Sciatic nerve (tissue), 2 donors: ENCODE data around the gene SAPCD1. TPM values are rescaled to one million over a fixed set of nuclear protein-coding genes. Genes with fewer than 3 reads are reported as not detected.
"Not testable (repeated sequence)": the region's sequence is repeated elsewhere in the genome, so short reads cannot be mapped to it uniquely, and the experiment has no call there.

Experiments used
- ATAC-seq: fragments of 200-7000 bp; cut with Tn5 transposase; one replicate; pipeline ENCODE4 v1.9.1; 2020; ENCODE audit warnings: mild to moderate bottlenecking, moderate library complexity
- DNase-seq: peaks from one replicate; pipeline ENCODE4 v3.0.0-alpha.2; 2020; ENCODE audit warnings: low spot score
- intact Hi-C: fragments of 100-400 bp; cut with DNase I; formaldehyde crosslinking; loops from one replicate; pipeline ENCODE4 v1.14.2; 2022
- total RNA-seq: library from RNA; stranded (reverse); fragmentation: NEBNext Ultra II Directional; extraction: Animal tissue kit (Norgen Biotek cat#: 25700); gene quantifications from one replicate; pipeline ENCODE4 v1.2.1, GENCODE V29; 2021
- donor health status: DM: no; HTN: no; CAD: no.
- donor health status: DM: no; HTN: no; CAD: no.

Gene SAPCD1
- total RNA-seq, 1 donor from 2014 or later, result 4.9 TPM

DNA sequence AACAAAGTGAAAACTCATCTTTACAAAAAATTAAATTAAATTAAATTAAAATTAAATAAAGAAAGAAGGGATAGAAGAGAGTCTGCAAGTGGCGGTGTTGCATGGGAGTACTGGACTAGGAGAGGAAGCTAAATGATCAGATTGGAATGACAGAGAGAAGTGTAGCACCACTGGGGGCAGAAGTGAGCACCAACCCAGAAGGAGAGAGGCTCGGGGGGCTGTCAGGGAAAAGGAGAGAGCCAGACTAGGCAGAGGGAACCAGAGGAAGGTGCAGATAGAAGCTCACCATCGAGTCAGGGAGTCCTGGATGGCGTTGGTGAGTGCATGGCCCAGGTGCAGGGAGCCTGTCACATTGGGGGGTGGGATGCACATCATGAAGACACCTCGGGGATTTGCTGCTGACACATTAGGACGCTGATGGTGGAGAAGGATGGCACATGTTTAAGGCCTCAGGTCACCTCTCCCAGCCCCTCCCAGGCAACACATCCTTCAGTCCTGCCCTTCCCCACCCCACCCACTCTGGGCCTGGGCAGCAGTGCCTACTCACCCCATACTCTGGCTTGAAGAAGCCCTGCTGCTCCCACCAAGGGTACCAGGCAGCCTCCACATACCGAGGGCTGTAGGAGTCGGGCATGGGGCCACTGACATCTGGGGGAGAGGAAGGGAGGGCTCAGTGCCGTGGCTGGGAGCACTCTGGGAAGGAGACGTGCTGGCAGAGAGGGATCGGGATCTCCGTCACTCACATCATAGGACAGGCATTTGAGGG, 29.1 kb downstream of the SAPCD1 start:
- ATAC-seq (no peak), DNase-seq (no peak)
- intact Hi-C loops, result no loop called here

DNA sequence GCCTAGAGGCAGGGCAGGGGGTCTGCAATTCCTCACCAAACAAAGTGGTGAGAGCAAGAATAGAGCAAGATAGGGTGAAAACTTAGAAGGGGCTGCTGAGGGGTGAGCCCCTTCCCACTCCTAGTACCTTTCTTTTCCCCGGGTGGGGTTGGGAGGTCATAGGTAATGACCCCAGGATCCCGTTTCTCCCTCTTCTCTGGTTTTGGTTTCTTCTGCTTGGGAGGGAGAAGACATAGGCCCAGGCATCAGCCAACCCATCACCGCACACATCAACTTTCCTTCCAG, 29.6 kb downstream of the SAPCD1 start:
- intact Hi-C loops, result no loop called here

DNA sequence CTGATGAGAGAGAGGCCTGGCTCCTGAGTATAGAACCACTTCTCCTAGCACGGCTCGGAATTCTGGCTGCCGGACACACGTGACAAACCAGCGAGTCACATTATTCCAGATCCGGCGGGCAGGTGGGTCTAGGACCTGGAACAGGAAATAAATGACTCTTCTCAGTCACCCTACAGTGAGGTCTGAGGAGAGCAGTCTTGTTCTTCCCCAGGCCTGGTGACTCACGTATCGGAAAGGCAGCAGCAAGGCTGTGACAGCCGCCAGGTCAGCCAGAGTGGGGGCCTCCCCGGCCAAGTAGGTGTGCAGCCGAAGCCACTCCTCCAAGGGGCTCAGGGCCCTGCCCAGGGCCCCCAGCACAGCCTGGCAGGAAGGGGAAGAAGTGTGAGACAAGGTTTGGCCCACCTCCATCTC, 30.3 kb downstream of the SAPCD1 start:
- intact Hi-C loops, result no loop called here
- ATAC-seq, result no peak
- no peak for DNase-seq

More for the DNA sequence above, 29.6 kb downstream of the SAPCD1 start:
- no peak for DNase-seq
- no peak for ATAC-seq

DNA sequence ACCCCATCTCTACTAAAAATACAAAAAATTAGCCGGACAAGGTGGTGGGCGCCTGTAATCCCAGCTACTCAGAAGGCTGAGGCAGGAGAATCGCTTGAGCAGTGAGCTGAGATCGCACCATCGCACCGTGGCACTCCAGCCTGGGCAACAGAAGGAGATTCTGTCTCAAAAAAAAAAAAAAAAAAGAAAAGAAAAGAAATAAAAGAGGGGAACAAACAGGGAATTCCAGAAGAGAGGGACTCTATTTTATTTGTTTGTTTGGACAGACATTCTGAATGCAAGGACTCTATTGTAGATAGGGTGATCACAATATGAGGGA, 31.4 kb downstream of the SAPCD1 start:
- DNase-seq, ATAC-seq, intact Hi-C loops: not testable (repeated sequence)

DNA sequence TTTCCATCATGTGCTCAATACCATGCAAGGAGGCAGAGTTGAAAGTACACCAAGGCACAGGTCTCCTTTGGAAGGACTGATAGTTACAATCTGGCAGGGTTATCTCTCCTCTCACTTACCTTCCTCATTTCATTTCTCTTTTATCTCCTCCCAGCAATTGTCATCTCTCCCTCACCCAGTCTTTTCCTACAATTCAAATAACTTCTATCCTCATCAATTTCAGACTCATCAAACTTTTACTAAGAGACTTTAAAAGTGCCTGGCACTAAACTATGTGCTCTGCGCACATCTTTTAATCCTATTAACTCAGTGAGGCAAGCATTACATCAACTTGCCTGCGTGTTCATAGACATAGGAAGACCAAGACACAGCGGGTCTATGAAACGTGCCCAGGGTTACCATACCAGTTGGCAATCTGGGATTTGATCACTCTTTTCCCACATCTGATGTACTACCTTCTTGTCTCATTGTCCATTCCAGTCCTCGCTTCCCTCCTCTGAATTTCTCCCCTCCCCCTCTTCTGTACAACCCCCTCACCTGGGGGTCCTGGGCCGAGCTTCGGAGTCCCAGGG, 31.9 kb downstream of the SAPCD1 start:
- ATAC-seq, result no peak
- no peak for DNase-seq
- intact Hi-C loops, result no loop called here

DNA sequence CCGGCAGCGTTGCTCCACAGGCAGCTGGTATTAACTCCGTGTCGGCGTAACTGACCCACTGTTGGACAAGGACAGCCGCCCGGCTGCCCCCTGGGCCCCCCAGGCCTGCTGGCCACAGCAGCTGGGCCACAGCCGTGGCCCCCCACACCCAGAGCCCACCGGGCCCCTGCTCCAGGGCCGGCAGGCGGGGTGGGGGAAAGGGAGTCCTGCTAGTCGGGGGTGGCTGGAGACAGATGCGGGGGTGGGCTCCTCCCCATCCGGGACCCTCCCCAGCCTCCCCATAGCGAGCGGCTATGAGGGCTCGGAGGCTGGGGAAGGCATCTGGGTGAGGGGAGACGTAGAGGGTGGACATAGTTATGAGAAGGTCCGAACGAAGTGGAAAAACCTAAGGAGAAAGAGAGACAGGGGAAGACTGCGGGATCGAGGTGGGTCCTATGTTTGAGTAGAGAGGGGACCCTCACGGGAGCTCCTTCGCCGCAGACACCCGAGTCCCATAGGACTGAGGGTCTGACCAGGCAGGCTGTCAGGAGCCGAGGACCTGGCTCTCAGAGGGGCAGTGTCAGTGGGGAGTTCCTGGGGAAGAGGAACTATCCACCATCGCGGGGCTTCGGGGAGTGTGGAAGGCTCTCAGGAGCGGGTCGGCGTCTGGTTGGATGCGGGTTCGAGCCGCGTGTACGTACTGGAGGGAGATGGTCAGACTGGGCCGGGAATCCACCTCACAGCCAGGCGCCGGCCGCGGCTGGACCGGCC, 32.6 kb downstream of the SAPCD1 start:
- ATAC-seq (peak; percentile 8), DNase-seq (no peak)
- intact Hi-C loops, result no loop called here

DNA sequence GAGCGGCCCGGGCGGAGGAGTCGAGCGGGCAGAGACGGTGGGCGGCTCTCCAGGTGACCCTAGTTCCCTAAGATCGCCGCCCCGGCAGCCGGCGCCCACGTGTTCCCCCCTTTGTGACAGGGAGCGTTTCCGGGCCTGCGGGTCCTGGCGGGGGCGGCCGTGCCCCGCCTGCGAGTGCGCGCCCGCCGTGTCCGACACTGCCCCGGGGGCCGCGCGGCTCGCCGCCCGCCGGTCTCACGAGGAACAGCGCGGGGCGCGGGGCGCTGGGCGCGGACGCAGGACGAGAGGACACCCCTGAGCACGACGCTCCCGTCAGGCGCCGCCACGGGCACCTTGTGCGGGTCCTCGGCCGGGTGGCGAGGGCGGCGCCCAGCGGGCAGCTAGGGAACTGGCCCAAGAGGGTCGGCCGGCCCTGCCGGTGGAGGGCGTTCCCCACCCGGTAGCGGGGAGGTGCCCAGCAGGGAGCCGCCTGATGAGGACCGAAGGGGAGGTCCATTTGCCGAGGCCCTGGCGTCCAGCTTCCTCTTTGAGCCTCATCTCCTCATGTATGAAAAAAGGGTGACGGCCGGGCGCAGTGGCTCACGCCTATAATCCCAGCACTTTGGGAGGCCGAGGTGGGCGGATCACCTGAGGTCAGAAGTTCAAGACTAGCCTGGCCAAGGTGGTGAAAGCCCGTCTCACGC, 33.3 kb downstream of the SAPCD1 start, which contains the start of gene VARS1:
VARS1 (minus strand) TSS at position 137 of the 683 bp plus-strand sequence. CDS start 535 bp downstream, outside the sequence.
- DNase-seq, result peak; percentile 94
- ATAC-seq, result peak; percentile 93
- intact Hi-C loops, result no loop called here

DNA sequence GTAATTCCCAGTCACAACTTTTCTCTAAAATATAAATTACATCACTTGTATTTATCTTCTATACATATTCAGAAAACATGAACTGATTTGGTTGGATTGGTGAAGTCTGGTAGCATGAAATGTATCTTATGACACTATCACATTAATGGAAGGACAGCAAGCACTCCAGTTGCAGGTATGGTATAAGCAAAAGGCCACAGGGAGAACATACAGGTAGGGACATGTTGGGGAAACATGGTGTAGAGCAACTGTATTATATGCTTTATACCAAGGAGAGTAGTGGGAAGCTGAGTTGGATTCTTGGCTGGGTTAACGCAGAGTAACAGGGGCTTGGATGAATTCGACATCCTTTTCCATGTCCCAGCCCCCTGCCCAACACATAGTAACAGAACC, 34.5 kb downstream of the SAPCD1 start:
- no peak for ATAC-seq
- DNase-seq, result no peak
- intact Hi-C loops, result no loop called here

DNA sequence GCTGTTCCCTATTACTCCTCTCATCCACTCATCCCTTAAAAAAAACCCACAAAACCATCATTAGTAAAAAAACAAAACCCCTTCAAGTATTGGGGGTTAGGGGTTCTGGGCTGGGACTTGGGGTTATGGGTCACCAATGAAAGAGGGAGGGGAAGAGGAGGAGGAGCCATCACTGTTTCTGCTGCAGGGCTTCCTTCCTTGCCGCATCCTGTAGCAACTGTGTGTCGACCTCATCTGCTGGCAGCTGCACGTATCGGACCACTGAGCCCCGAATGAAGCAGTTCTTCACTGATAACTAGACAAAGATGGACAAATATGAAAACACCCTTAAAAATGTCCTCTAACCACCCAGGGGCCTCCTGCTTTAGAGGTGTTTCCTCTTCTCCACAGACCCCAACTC, 35.1 kb downstream of the SAPCD1 start:
- intact Hi-C loops, result no loop called here
- ATAC-seq (no peak), DNase-seq (no peak)

DNA sequence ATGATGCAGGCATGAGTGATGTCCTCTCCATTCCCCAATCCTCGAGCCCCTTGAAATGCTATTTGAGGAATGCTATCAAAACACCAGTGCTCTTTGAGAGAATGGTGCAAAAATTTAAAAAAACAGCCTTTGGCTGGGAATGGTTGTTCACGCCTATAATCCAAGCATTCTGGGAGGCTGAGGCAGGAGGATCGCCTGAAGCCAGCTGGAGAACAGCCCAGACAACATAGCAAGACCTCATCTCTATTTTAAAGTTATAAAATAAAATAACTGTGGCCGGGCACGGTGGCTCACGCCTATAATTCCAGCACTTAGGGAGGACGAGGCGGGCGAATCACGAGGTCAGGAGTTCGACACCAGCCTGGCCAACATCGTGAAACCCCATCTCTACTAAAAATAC, 37.3 kb downstream of the SAPCD1 start:
- intact Hi-C loops, result no loop called here
- no peak for DNase-seq
- no peak for ATAC-seq

DNA sequence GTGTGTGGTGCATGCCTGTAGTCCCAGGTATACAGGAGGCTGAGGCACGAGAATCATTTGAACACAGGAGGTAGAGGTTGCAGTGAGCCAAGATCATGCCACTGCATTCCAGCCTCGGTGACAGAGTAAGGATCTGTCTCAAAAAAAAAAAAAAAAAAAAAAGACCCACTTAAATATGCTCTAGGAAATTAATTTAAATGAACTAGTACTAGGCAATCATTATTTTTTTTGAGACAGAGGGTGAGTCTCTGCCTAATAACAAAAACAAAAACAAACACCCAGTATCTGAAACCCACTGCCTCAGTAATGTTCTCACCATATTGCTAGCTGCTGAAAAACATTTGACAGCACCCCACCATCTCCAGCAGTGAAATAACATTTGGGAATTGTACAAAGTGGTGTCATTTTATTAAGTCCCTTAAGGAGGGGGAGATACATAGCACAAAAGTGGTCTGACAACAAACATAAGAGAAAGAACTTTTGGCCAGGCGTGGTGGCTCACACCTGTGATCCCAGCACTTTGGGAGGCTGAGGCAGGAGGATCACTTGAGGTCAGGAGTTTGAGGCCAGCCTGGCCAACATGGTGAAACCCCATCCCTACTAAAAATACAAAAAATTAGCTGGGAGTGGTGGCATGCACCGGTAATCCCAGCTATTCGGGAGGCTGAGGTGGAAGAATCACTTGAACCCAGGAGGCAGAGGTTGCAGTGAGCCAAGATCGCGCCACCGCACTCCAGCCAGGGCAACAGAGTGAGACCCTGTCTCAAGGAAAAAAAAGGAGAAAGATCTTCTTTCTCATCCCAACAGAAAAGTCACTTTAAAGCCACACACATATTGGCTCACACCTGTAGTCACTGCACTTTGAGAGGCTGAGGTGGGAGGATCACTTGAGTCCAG, 38.8 kb downstream of the SAPCD1 start:
- ATAC-seq, result not testable (repeated sequence)

DNA sequence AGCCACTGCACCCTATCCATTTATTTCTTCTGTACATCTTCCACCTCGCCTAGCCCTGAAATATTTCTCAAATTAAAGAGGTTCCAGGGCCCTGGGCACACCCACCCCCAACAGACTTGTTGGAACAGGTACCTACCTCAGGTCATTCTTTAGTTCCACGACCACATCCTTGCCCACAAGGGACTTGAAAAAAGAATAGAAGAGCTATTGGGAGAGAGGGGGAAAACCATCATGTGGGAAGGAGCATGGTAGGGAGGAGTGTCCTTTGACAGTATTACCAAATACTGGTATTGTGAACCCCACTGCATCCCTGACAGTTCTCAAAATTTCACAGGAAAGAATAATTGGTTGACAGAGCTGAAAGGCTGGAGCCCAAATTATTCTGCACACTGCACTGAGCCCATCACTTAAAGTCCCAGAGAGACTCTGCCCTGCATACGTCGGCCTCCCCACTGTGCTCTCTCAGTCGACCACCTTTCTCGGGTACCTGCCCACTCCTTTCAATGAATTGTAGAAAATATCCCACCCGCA, 43.5 kb downstream of the SAPCD1 start:
- ATAC-seq (peak; percentile 2), DNase-seq (peak; percentile 32)
- intact Hi-C loops, result no loop called here

More for the DNA sequence above, 38.8 kb downstream of the SAPCD1 start:
- intact Hi-C loops, DNase-seq: not testable (repeated sequence)

DNA sequence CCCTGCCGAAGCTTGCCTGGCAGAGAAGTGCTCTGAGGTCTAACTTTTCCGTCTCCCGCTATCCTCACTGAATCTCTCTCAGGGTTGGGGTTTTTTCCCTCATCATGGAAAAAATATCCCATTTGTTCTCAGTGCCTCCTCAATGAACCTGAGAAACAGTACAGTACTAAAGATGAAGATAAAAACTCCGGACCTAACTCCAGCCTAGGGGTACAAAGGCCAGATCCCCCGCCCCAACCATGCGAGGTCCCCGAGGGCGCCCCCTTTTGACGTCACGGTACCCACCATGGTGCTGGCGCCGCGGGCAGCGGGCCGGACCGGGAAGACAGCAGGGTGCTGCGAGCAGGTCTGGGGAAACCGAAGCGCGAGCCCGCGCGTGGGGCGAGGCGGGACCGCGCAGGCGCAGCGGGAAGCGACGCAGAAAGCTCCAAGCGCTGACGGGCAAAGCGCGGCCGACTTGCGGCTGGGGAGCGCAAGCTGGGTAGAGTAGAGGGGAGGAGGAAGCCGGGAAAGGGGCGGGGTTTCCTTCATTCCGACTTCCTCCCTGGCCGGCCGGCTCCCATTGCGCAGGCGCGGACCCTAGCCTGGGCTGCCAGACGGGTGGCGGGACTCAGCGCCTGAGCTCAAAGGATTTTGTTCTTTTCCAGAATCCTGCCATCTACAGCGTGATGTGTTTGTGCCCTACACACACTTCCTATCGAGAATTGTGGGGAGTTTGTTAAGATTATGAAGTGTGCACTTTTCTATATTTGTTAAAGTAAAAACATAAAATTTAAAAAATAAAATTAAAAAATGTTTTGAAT, 44.2 kb downstream of the SAPCD1 start, which contains the start of gene LSM2:
LSM2 (minus strand) TSS at position 497 of the 803 bp plus-strand sequence; CDS start at position 288, 209 bp downstream.
- ATAC-seq, result peak; percentile 98
- DNase-seq, result peak; percentile 98
- intact Hi-C loops, result no loop called here

DNA sequence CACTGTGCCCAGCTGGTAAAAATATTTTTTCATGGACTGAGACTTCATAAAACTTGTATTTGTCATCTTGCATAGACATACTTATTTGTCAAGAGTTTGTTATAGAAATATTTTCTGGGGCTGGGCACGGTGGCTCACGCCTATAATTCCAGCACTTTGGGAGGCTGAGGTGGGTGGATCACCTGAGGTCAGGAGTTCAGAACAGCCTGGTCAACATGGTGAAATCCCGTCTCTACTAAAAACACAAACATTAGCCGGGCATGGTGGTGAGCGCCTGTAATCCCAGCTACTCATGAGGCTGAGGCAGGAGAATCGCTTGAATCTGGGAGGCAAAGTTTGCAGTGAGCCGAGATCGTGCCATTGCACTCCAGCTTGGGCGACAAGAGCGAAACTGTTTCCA, 46.1 kb downstream of the SAPCD1 start:
- intact Hi-C loops, result not testable (repeated sequence)
- peak; percentile 18 for DNase-seq

DNA sequence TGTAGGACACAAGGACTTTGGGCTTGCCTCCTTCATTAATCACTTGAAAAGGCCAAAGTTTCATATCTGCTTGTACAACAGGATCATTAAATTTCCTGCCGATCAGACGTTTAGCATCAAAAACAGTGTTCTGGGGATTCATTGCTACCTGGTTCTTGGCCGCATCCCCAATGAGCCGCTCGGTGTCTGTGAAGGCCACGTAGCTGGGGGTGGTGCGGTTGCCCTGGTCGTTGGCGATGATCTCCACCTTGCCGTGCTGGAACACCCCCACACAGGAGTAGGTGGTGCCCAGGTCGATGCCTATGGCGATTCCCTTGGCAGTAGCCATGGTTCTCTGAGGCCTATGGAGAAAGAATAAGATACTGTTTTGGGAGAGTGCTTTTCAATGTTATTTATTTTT, 49.2 kb downstream of the SAPCD1 start:
- peak; percentile 57 for DNase-seq
- no peak for ATAC-seq
- intact Hi-C loops, result no loop called here

More for the DNA sequence above, 46.1 kb downstream of the SAPCD1 start:
- ATAC-seq, result not testable (repeated sequence)

DNA sequence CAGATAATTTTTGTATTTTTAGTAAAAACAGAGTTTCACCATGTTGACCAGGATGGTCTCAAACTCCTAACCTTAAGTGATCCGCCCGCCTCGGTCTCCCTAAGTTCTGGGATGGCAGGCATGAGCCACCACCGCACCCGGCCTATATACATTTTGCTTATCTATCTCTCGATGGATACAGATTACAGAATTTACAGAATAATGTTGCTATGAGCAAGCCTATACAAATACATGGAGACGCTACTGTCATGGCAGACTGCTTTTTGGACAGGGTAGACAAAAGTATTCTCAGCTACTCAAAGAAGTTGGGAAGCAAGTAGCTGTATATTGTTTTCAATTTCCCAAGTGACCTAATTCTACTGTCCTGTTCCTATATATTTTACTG, 51.0 kb downstream of the SAPCD1 start:
- ATAC-seq, result no peak
- intact Hi-C loops, result no loop called here

More for the DNA sequence above, 51.0 kb downstream of the SAPCD1 start:
- DNase-seq, result no peak
